Nephron progenitor cell (in vitro differentiated cells): Measurements from ENCODE around the gene NPEPL1.

Experiments
- DNase-seq: peaks from one replicate; pipeline ENCODE4 v3.0.0; 2021
- H3K27ac Mint-ChIP-seq: 2 replicates; pipeline ENCODE4 v1.8.0; 2021; ENCODE audit warnings: mild to moderate bottlenecking, moderate library complexity, mixed read lengths
- H3K27me3 Mint-ChIP-seq: 2 replicates; pipeline ENCODE4 v1.8.0; 2021; ENCODE audit warnings: mild to moderate bottlenecking, low read depth, mixed read lengths; ENCODE audit not compliant: poor library complexity
- H3K36me3 Mint-ChIP-seq: 2 replicates; pipeline ENCODE4 v1.8.0; 2021; ENCODE audit warnings: low read depth, mixed read lengths
- H3K4me1 Mint-ChIP-seq: 2 replicates; pipeline ENCODE4 v1.8.0; 2021; ENCODE audit warnings: mixed read lengths
- H3K4me3 Mint-ChIP-seq: 2 replicates; pipeline ENCODE4 v1.8.0; 2021; ENCODE audit warnings: mild to moderate bottlenecking, moderate library complexity, mixed read lengths
- H3K9me3 Mint-ChIP-seq: 2 replicates; pipeline ENCODE4 v1.8.0; 2021; ENCODE audit warnings: mild to moderate bottlenecking, moderate library complexity, mixed read lengths
- CTCF ChIP-seq: fragments of 200-600 bp; sonication (generic); IDR thresholded peaks from 2 replicates; pipeline ENCODE4 v1.5.0; 2021; ENCODE audit warnings: antibody characterized with exemption

The NPEPL1 gene

GRCh38 chr20:58741384-58741783 lies 48.8 kb downstream of the NPEPL1 start:
- Mint-ChIP-seq H3K27ac (no peak overlapping the region), H3K9me3 (peaks cover 20% of the 10 kb centered on the region), H3K4me1 (peaks cover 21% of the 10 kb centered on the region), H3K36me3 (no peaks in the 10 kb centered on the region), H3K27me3 (peaks cover 9% of the 10 kb centered on the region), H3K4me3 (no peak overlapping the region)
- TF ChIP-seq CTCF: no peak
- no peak for DNase-seq

GRCh38 chr20:58742668-58743566 lies 50.3 kb downstream of the NPEPL1 start:
- H3K36me3 Mint-ChIP-seq: no peaks in the 10 kb centered on the region
- no peak for DNase-seq
- H3K4me1 Mint-ChIP-seq: peaks cover 21% of the 10 kb centered on the region
- H3K4me3 Mint-ChIP-seq: no peak overlapping the region
- H3K27ac Mint-ChIP-seq: peak overlapping the region; percentile 67
- H3K27me3 Mint-ChIP-seq: peaks cover 14% of the 10 kb centered on the region
- no peak for TF ChIP-seq CTCF
- peaks cover 17% of the 10 kb centered on the region for H3K9me3 Mint-ChIP-seq

GRCh38 chr20:58743929-58744534 lies 51.4 kb downstream of the NPEPL1 start:
- Mint-ChIP-seq H3K4me1 (peaks cover 25% of the 10 kb centered on the region), H3K27ac (no peak overlapping the region), H3K27me3 (peaks cover 20% of the 10 kb centered on the region), H3K9me3 (peaks cover 8% of the 10 kb centered on the region), H3K36me3 (no peaks in the 10 kb centered on the region), H3K4me3 (no peak overlapping the region)
- TF ChIP-seq CTCF: no peak
- DNase-seq: no peak

GRCh38 chr20:58744836-58745235 lies 52.2 kb downstream of the NPEPL1 start:
- no peak for DNase-seq
- no peak for TF ChIP-seq CTCF
- H3K36me3 Mint-ChIP-seq: no peaks in the 10 kb centered on the region
- H3K4me3 Mint-ChIP-seq: no peak overlapping the region
- H3K9me3 Mint-ChIP-seq: peaks cover under 1% of the 10 kb centered on the region
- H3K27me3 Mint-ChIP-seq: peaks cover 23% of the 10 kb centered on the region
- H3K27ac Mint-ChIP-seq: no peak overlapping the region
- peaks cover 25% of the 10 kb centered on the region for H3K4me1 Mint-ChIP-seq

GRCh38 chr20:58745391-58745790 lies 52.8 kb downstream of the NPEPL1 start:
- Mint-ChIP-seq H3K27ac (no peak overlapping the region), H3K27me3 (peaks cover 23% of the 10 kb centered on the region)

More at GRCh38 chr20:58745391-58745790, 52.8 kb downstream of the NPEPL1 start:
- TF ChIP-seq CTCF: no peak
- Mint-ChIP-seq H3K9me3 (no peaks in the 10 kb centered on the region), H3K4me1 (peaks cover 25% of the 10 kb centered on the region), H3K4me3 (no peak overlapping the region), H3K36me3 (no peaks in the 10 kb centered on the region)
- no peak for DNase-seq
